NT2/D1 (cell line): ENCODE data around the gene GLT8D1.

Source experiments
- YY1 ChIP-seq: IDR thresholded peaks from 2 replicates; pipeline ENCODE4 v1.6.1; 2011; ENCODE audit not compliant: insufficient read length, insufficient read depth
- ZNF274 ChIP-seq: IDR thresholded peaks from 2 replicates; pipeline ENCODE4 v1.6.1; 2011; ENCODE audit warnings: mild to moderate bottlenecking, low read depth, low read length

DNA sequence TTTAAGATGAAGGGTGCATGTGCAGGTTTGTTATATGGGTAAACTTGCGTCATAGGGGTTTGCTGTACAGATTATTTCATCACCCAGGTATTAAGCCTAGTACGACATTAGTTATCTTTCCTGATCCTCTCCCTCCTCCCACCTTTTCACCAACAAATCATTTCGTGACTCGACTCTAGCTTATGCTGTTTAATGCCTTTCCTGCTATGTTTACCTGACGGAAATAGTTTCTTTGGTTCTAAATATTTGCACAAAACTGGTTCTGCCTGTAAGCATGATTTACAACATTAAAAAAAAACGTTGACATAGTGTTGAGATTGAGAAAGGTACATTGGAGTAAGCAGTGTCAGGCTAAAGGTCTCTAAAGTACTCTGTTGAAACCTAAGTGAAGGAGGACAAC is 17.3 kb downstream of the GLT8D1 start:
- TF ChIP-seq ZNF274 (no peak), YY1 (no peak)
